Measurements from ENCODE around the gene CDC14B. TPM values are rescaled to one million over a fixed set of nuclear protein-coding genes. Genes with fewer than 3 reads are reported as not detected.

CDC14B gene
- total and polyA plus RNA-seq, 2 of the 4 experiments (the other 2 are of a cell fraction) = 9.7 to 26.3 TPM

- CTCF ChIA-PET = interaction anchor here (1.2 kb wide), 2 partner anchors 62 to 65 kb away, joined by 3 read pairs; partner anchors contain the start of gene HABP4
- Histone ChIP-seq H2BK20ac (ENCODE audit: low read depth, low read length) (no peak overlapping the region; the same call in 1 of the 2 replicates), H3K4me2 (ENCODE audit: low read depth, low read length) (no peak overlapping the region), H3K56ac (ENCODE audit: extremely low read depth, insufficient read depth, low read length) (no peak overlapping the region), H3K9me1 (ENCODE audit: insufficient read depth, low read length) (peaks cover 13% of the 10 kb centered on the region), H4K91ac (ENCODE audit: insufficient read depth, low read depth, low read length) (no peak overlapping the region; the same call in 1 of the 2 replicates), H3K4ac (ENCODE audit: low read depth, low read length) (peak overlapping the region; percentile 20), H3K4me3 (ENCODE audit: insufficient read depth, low read depth, low read length) (no peak overlapping the region), H3K27ac (ENCODE audit: insufficient read depth, low read length) (peak overlapping the region; percentile 16; the same call in 1 of the 2 replicates), H4K5ac (ENCODE audit: low read depth, low read length) (no peak overlapping the region), H2AK9ac (replicated peaks; ENCODE audit: low read depth, low read length, poor library complexity) (no peak overlapping the region), H2BK120ac (ENCODE audit: low read depth, low read length) (no peak overlapping the region), H3K9me3 (ENCODE audit: control insufficient read depth, insufficient read depth, low read length) (no peaks in the 10 kb centered on the region), H2BK5ac (ENCODE audit: low read depth, low read length, poor library complexity, severe bottlenecking) (no peak overlapping the region), H3K27me3 (ENCODE audit: control insufficient read depth, insufficient read depth, low read length) (no peaks in the 10 kb centered on the region), H4K20me1 (ENCODE audit: insufficient read depth, low read length) (no peaks in the 10 kb centered on the region; the same call in 1 of the 2 replicates), H2BK15ac (ENCODE audit: low read depth, low read length) (no peak overlapping the region), H2AK5ac (ENCODE audit: low read depth, low read length) (no peak overlapping the region), H3K79me1 (ENCODE audit: low read depth in 1 of 2, low read length in 2 of 2) (peaks cover 0 to 14% of the 10 kb centered on the region in 2 experiments; a peak in 2 of 4 replicates), H3K23ac (ENCODE audit: low read depth, low read length) (no peak overlapping the region), H3K14ac (replicated peaks; ENCODE audit: low read depth, low read length) (no peak overlapping the region), H3K36me3 (ENCODE audit: control insufficient read depth, insufficient read depth, low read length) (peaks cover 3% of the 10 kb centered on the region), H2AFZ (replicated peaks; ENCODE audit: low read length, poor library complexity) (no peak overlapping the region), H3K4me1 (ENCODE audit: control insufficient read depth, insufficient read depth, low read length) (peaks cover 15% of the 10 kb centered on the region), H4K8ac (ENCODE audit: low read depth in 2 of 2, low read length in 2 of 2) (no peak overlapping the region), H3K9ac (ENCODE audit: low read depth, low read length) (no peak overlapping the region), H3K18ac (ENCODE audit: low read depth, low read length) (no peak overlapping the region)
- DNase-seq = no peak
- WGBS, 2 experiments (ENCODE audit: extremely low coverage in 2 of 2, insufficient read length in 1 of 2) = no CpG with 5 or more reads among the region's 3 CpGs
- no TSS peak for BruUV-seq (replicated peaks)
- dilution Hi-C loops (cut with HindIII; ENCODE audit: low sequenced_read_pairs, unreplicated experiment) = no loop called here
- POLR2A ChIA-PET (ENCODE audit: unreplicated experiment) = no interaction called here
- in situ Hi-C loops (cut with MboI; ENCODE audit: low sequenced_read_pairs) = no loop called here
- TF ChIP-seq MAFK (IDR thresholded peaks at IDR 0.05; ENCODE audit: low read depth, low read length) (no peak), USF2 (IDR thresholded peaks at IDR 0.05; ENCODE audit: low read depth, low read length) (no peak), MAZ (IDR thresholded peaks at IDR 0.05; ENCODE audit: borderline replicate concordance, low read depth, low read length) (no peak), NFE2L2 (IDR thresholded peaks at IDR 0.05; ENCODE audit: low read depth, low read length) (no peak), RAD21 (IDR thresholded peaks at IDR 0.05; ENCODE audit: low read length) (no peak), BHLHE40 (IDR thresholded peaks at IDR 0.05; ENCODE audit: low read depth, low read length) (no peak), RCOR1 (IDR thresholded peaks at IDR 0.05; ENCODE audit: insufficient replicate concordance, low read length) (no peak), POLR2A (IDR thresholded peaks at IDR 0.05; ENCODE audit: low read depth, low read length) (no peak), CTCF (conservative IDR thresholded peaks at IDR 0.05; ENCODE audit: low read depth, low read length) (no peak), MXI1 (IDR thresholded peaks at IDR 0.05; ENCODE audit: borderline replicate concordance, low read depth, low read length) (no peak), ELK1 (IDR thresholded peaks at IDR 0.05; ENCODE audit: borderline replicate concordance, low read depth, low read length) (no peak), CHD1 (IDR thresholded peaks at IDR 0.05; ENCODE audit: low read depth, low read length) (no peak), SMC3 (IDR thresholded peaks at IDR 0.05; ENCODE audit: low read depth, low read length) (no peak), FOS (IDR thresholded peaks at IDR 0.05; ENCODE audit: low read depth, low read length) (no peak)
- ATAC-seq (ENCODE audit: low read depth) = no peak
- intact Hi-C loops (cut with micrococcal nuclease) = loop anchor here (5.0 kb wide), 1 partner anchor 43 kb away; no protein-coding TSS in a partner anchor
Measured at GRCh38 chr9:96514800-96515158, 104.9 kb downstream of the CDC14B start.

All from IMR-90 (cell line).